Measurements from ENCODE around the gene CXXC5. TPM values are rescaled to one million over a fixed set of nuclear protein-coding genes. Genes with fewer than 3 reads are reported as not detected.

The CXXC5 gene
- total and polyA plus RNA-seq, 2 donors (not counting 1 experiment from before 2014, with no cell fraction given), result 18.6 to 43.9 TPM

- TF ChIP-seq, protein P1, sequence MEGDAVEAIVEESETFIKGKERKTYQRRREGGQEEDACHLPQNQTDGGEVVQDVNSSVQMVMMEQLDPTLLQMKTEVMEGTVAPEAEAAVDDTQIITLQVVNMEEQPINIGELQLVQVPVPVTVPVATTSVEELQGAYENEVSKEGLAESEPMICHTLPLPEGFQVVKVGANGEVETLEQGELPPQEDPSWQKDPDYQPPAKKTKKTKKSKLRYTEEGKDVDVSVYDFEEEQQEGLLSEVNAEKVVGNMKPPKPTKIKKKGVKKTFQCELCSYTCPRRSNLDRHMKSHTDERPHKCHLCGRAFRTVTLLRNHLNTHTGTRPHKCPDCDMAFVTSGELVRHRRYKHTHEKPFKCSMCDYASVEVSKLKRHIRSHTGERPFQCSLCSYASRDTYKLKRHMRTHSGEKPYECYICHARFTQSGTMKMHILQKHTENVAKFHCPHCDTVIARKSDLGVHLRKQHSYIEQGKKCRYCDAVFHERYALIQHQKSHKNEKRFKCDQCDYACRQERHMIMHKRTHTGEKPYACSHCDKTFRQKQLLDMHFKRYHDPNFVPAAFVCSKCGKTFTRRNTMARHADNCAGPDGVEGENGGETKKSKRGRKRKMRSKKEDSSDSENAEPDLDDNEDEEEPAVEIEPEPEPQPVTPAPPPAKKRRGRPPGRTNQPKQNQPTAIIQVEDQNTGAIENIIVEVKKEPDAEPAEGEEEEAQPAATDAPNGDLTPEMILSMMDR (conservative IDR thresholded peaks at IDR 0.05 in 1 of 2, IDR thresholded peaks at IDR 0.05 in 1 of 2; ENCODE audit: low read depth in 1 of 2, low read length in 2 of 2), result no peak
- H3K9ac ChIP-seq (ENCODE audit: insufficient read depth, low read length), result no peak overlapping the region
- no peak overlapping the region for H3K4me2 ChIP-seq (ENCODE audit: extremely low read depth, insufficient read depth, low read length)
- H3K36me3 ChIP-seq (ENCODE audit: control insufficient read depth, insufficient read depth, low read length), result no peaks in the 10 kb centered on the region
- H4K20me1 ChIP-seq (ENCODE audit: control insufficient read depth, extremely low read depth, insufficient read depth, low read length), result no peaks in the 10 kb centered on the region
- H3K79me2 ChIP-seq (ENCODE audit: control insufficient read depth, insufficient read depth, low read length), result no peaks in the 10 kb centered on the region
- H3K27me3 ChIP-seq (ENCODE audit: control insufficient read depth, insufficient read depth, low read length), result no peaks in the 10 kb centered on the region
- H3K27ac ChIP-seq (ENCODE audit: insufficient read depth, low read length), result no peak overlapping the region
- no peaks in the 10 kb centered on the region for H3K4me1 ChIP-seq (ENCODE audit: control insufficient read depth, extremely low read depth, insufficient read depth, low read length)
- no peaks in the 10 kb centered on the region for H3K9me3 ChIP-seq (ENCODE audit: control insufficient read depth, insufficient read depth, low read depth, low read length)
- no peak overlapping the region for H2AFZ ChIP-seq (ENCODE audit: low read length)
- H3K4me3 ChIP-seq (replicated peaks in 1 of 4; ENCODE audit: control extremely low read depth in 1 of 4, insufficient read depth in 1 of 4, low read depth in 3 of 4, low read length in 4 of 4), result no peak overlapping the region
- no peak for DNase-seq (ENCODE audit: low read depth in 2 of 2)
Measured at GRCh38 chr5:139688088-139688702, 40.0 kb downstream of the CXXC5 start.

GRCh38 chr5:139688751-139689372 is 40.7 kb downstream of the CXXC5 start:
- Histone ChIP-seq H3K9me3 (ENCODE audit: control insufficient read depth, insufficient read depth, low read depth, low read length) (no peaks in the 10 kb centered on the region), H3K27me3 (ENCODE audit: control insufficient read depth, insufficient read depth, low read length) (no peaks in the 10 kb centered on the region), H2AFZ (ENCODE audit: low read length) (no peak overlapping the region), H3K27ac (ENCODE audit: insufficient read depth, low read length) (no peak overlapping the region), H3K4me1 (ENCODE audit: control insufficient read depth, extremely low read depth, insufficient read depth, low read length) (no peaks in the 10 kb centered on the region), H3K4me2 (ENCODE audit: extremely low read depth, insufficient read depth, low read length) (no peak overlapping the region), H3K79me2 (ENCODE audit: control insufficient read depth, insufficient read depth, low read length) (no peaks in the 10 kb centered on the region), H3K36me3 (ENCODE audit: control insufficient read depth, insufficient read depth, low read length) (no peaks in the 10 kb centered on the region), H3K9ac (ENCODE audit: insufficient read depth, low read length) (no peak overlapping the region), H4K20me1 (ENCODE audit: control insufficient read depth, extremely low read depth, insufficient read depth, low read length) (no peaks in the 10 kb centered on the region), H3K4me3 (replicated peaks in 1 of 4; ENCODE audit: control extremely low read depth in 1 of 4, insufficient read depth in 1 of 4, low read depth in 3 of 4, low read length in 4 of 4) (no peak overlapping the region)
- no peak for TF ChIP-seq EZH2 (IDR thresholded peaks at IDR 0.05; ENCODE audit: low read length, missing control alignments)
- TF ChIP-seq, protein P1 (conservative IDR thresholded peaks at IDR 0.05 in 1 of 2, IDR thresholded peaks at IDR 0.05 in 1 of 2; ENCODE audit: low read depth in 1 of 2, low read length in 2 of 2), result no peak
- no peak for DNase-seq (ENCODE audit: low read depth in 2 of 2)

- TF ChIP-seq, protein P1 (conservative IDR thresholded peaks at IDR 0.05 in 1 of 2, IDR thresholded peaks at IDR 0.05 in 1 of 2; ENCODE audit: low read depth in 1 of 2, low read length in 2 of 2), result peak in 1 of 2 donors; percentile 2
- TF ChIP-seq EZH2 (IDR thresholded peaks at IDR 0.05; ENCODE audit: low read length, missing control alignments), result no peak
- Histone ChIP-seq H2AFZ (ENCODE audit: low read length) (no peak overlapping the region), H3K9ac (ENCODE audit: insufficient read depth, low read length) (no peak overlapping the region), H3K79me2 (ENCODE audit: control insufficient read depth, insufficient read depth, low read length) (no peaks in the 10 kb centered on the region), H3K27me3 (ENCODE audit: control insufficient read depth, insufficient read depth, low read length) (no peaks in the 10 kb centered on the region), H4K20me1 (ENCODE audit: control insufficient read depth, extremely low read depth, insufficient read depth, low read length) (no peaks in the 10 kb centered on the region), H3K9me3 (ENCODE audit: control insufficient read depth, insufficient read depth, low read depth, low read length) (no peaks in the 10 kb centered on the region), H3K4me1 (ENCODE audit: control insufficient read depth, extremely low read depth, insufficient read depth, low read length) (no peaks in the 10 kb centered on the region), H3K27ac (ENCODE audit: insufficient read depth, low read length) (no peak overlapping the region), H3K4me2 (ENCODE audit: extremely low read depth, insufficient read depth, low read length) (no peak overlapping the region), H3K36me3 (ENCODE audit: control insufficient read depth, insufficient read depth, low read length) (no peaks in the 10 kb centered on the region), H3K4me3 (replicated peaks in 1 of 4; ENCODE audit: control extremely low read depth in 1 of 4, insufficient read depth in 1 of 4, low read depth in 3 of 4, low read length in 4 of 4) (no peak overlapping the region)
- no peak for DNase-seq (ENCODE audit: low read depth in 2 of 2)
Measured at GRCh38 chr5:139689631-139690063, 41.5 kb downstream of the CXXC5 start.
